Right cardiac atrium (tissue), 5 donors: ENCODE measurements around the gene TAS2R19. TPM values are rescaled to one million over a fixed set of nuclear protein-coding genes. Genes with fewer than 3 reads are reported as not detected.
A peak's percentile ranks its signal among the peaks of the same experiment; 100 is the strongest.
"Not testable (repeated sequence)": the region's sequence is repeated elsewhere in the genome, so short reads cannot be mapped to it uniquely, and the experiment has no call there.

ENCODE experiments used
- ATAC-seq, 2 donors: fragments of 200-7000 bp; cut with Tn5 transposase; one replicate each; pipeline versions ENCODE4 v1.8.0 to v1.9.1; 2020; ENCODE audit warnings: moderate library complexity in 2 of 2, mild to moderate bottlenecking in 1 of 2
- DNase-seq, 3 donors: peaks; one replicate each; pipeline ENCODE4 v3.0.0-alpha.2; 2020
- H3K27ac ChIP-seq: one replicate; pipeline ENCODE4 v1.5.1; 2013; ENCODE audit warnings: mild to moderate bottlenecking, low read length, control low read depth, moderate library complexity
- H3K27me3 ChIP-seq: one replicate; pipeline ENCODE4 v1.6.1; 2013; ENCODE audit not compliant: control insufficient read depth, insufficient read depth
- H3K4me1 ChIP-seq: one replicate; pipeline ENCODE4 v1.6.1; 2013; ENCODE audit warnings: low read length; ENCODE audit not compliant: control insufficient read depth, insufficient read depth
- H3K4me3 ChIP-seq: one replicate; pipeline ENCODE4 v1.5.1; 2013; ENCODE audit warnings: low read length, control low read depth
- H3K9me3 ChIP-seq: one replicate; pipeline ENCODE4 v1.6.1; 2013; ENCODE audit warnings: low read length; ENCODE audit not compliant: control insufficient read depth
- WGBS: extraction: QIAGEN DNeasy Blood & Tissue Kit; methylation state at CpG from one replicate; pipeline ENCODE4 v1.1.7; 2013; 5-methylcytosine and 5-hydroxymethylcytosine counted together
- intact Hi-C, 4 donors: fragments of 100-400 bp; cut with DNase I; formaldehyde crosslinking; loops; one replicate each; pipeline versions ENCODE4 v1.11.0 to v1.14.0; 2022 to 2023
- polyA plus RNA-seq: library from polyadenylated mRNA; stranded (reverse); fragments of 200-250 nt; gene quantifications from one replicate; pipeline ENCODE4 v1.2.3, GENCODE V29; 2013
- total RNA-seq, 4 donors: library from RNA; stranded (reverse); fragmentation: NEBNext Ultra II Directional; extraction: Animal tissue kit (Norgen Biotek cat#: 25700); gene quantifications; one replicate each; pipeline ENCODE4 v1.2.1, GENCODE V29; 2021
- donor health status: healthy with polysubstance abuse.
- donor health status: DM: no; HTN: yes; CAD: no.
- donor health status: DM: no; HTN: no; CAD: no.
- donor health status: DM: no; HTN: yes; CAD: no; lungs with severe emphysema.
- donor health status: DM: yes; HTN: yes; CAD: no.

The TAS2R19 gene
- total and polyA plus RNA-seq, 5 donors: 0.57 to 2.9 (median 0.85) TPM

DNA sequence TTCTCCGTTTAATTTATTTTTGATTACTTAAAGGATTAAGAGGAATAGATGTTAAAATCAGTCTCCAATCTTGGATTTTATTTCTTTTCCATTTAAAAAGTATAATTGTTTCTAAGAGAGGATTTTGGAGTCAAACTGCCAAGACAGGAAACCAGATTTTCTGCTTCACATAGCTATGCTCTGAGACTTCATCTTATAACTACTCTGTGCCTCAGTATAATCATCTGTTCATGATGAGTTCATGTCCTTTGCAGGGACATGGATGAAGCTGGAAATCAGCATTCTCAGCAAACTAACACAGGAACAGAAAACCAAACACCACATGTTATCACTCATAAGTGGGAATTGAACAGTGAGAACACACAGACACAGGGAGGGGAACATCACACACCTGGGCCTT lies 17.7 kb upstream of the TAS2R19 start:
- WGBS: 88% methylated on average over 1 of the region's 1 CpG
- Histone ChIP-seq H3K4me1 (no peaks in the 10 kb centered on the region), H3K4me3 (no peak overlapping the region), H3K27ac (no peak overlapping the region), H3K27me3 (no peaks in the 10 kb centered on the region), H3K9me3 (no peaks in the 10 kb centered on the region)
- intact Hi-C loops: no loop called here
- DNase-seq (no peak), ATAC-seq (no peak)

DNA sequence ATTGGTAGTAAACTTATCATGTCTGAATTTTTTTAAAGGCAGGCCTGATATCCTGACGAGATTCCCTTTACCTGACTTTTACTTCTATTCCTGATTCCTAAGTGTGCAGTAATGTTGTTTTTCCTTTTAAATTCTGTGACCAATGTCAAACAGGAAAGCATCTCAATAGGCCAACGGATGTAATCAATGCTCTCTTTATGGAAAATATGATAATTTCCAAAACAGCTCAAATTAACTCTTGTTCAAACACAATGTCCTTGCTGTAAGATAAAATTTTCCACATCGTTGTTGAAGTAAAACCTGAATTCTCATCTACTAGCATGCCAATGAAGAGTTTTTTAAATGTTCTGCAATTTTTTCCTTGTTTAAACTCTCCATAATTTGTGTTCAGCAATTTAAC lies 16.8 kb upstream of the TAS2R19 start:
- DNase-seq (no peak), ATAC-seq (no peak)
- intact Hi-C loops: loop anchor here in 1 of 4 donors (2.0 kb wide), 1 partner anchor 28 kb away; no protein-coding TSS in a partner anchor
- Histone ChIP-seq H3K4me1 (no peaks in the 10 kb centered on the region), H3K4me3 (no peak overlapping the region), H3K27me3 (no peaks in the 10 kb centered on the region), H3K9me3 (no peaks in the 10 kb centered on the region), H3K27ac (no peak overlapping the region)
- 68% methylated on average over 3 of the region's 3 CpGs for WGBS

DNA sequence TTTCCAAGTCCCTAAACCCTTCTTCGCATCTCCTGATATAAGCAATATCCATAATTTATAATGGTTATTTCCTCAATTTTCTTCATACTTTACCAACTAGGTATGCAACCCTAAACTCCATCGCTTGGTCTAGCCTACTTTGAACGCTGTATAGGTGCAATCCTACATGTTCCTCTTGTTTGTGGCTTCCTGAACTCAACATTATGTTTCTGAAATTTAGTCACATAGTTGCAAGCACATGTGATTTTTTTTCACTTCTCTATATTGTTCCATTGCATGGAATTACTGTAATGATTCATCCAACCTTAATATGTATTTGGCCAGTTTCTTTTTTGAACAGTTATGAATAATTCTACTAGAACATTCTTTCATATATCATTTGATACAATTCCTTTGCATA lies 11.5 kb upstream of the TAS2R19 start:
- DNase-seq, H3K4me1 ChIP-seq, H3K27me3 ChIP-seq, H3K27ac ChIP-seq, H3K9me3 ChIP-seq, ATAC-seq, H3K4me3 ChIP-seq, intact Hi-C loops: not testable (repeated sequence)
- no CpG with 5 or more reads among the region's 3 CpGs for WGBS

DNA sequence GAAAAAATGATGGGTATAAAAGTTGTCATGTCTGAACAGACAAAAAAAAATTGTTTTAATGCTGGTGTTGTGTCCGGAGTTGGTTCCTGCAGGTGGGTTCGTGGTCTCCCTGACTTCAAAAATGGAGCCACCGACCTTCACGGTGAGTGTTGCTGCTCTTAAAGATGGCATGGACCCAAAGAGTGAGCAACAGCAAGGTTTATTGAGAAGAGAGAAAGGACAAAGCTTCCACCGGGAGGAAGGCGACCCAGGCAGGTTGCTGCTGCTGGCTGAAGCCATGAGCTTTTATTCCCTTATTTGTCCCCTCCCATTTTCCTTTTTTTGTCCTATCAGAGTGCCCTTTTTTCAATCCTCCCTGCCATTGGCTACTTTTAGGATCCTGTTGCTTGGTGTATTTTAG lies 8.9 kb upstream of the TAS2R19 start, which contains the start of gene TAS2R31:
TSS of gene TAS2R31 (minus strand) at position 101 of the 400 bp plus-strand sequence. CDS start at position 29, 72 bp downstream.
- 97% methylated on average over 6 of the region's 6 CpGs for WGBS
- no peak within 1 kb of the TSS for H3K4me3 ChIP-seq
- ATAC-seq: no peak
- intact Hi-C loops: no loop called here
- peaks cover 2% of the 10 kb centered on the region for H3K4me1 ChIP-seq
- H3K27me3 ChIP-seq: no peaks in the 10 kb centered on the region
- no peaks in the 10 kb centered on the region for H3K9me3 ChIP-seq
- no peak within 1 kb of the TSS for H3K27ac ChIP-seq
- DNase-seq: no peak

DNA sequence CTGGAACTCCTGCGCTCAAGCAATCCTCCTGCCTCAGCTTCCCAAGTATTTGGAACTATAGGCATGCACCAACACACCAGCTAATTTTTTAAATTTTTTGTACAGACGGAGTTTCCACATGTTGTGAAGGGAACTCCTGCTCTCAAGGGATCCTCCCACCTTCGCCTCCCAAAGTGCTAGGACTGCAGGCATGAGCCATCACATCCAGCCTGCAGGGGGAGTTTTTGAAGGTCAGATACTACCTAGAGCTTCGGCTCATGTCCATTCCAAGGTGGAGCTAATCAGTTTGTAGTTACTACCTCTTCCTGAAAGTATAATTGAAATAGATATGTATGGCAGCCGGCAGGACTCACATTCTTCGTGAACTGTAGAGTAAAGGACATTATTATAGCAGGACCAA lies 3.7 kb upstream of the TAS2R19 start:
- no peak for ATAC-seq
- Histone ChIP-seq H3K27ac (no peak overlapping the region), H3K4me1 (peaks cover 2% of the 10 kb centered on the region), H3K27me3 (no peaks in the 10 kb centered on the region), H3K9me3 (no peaks in the 10 kb centered on the region), H3K4me3 (no peak overlapping the region)
- 93% methylated on average over 6 of the region's 6 CpGs for WGBS
- no peak for DNase-seq
- intact Hi-C loops: no loop called here

DNA sequence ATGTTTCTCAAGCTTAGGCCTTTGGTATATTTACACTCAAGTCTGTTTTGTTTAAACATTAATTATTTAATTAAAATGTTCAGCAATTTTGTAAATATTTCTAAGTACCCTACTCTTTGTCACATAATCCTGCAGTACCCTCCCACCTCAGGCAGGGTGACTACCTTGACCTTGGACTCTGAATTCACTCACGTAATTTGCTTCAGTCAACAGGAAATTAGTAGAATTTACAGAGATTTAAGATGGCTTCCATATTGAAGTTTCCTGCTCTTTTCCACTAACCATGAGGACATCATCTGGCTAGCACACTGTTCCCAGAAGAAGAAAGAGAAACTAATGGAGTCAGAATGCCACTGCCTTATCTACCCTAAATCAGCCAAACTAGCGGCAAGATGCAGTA lies 967 bp upstream of the TAS2R19 start:
- no peak overlapping the region for H3K4me3 ChIP-seq
- WGBS: 87% methylated on average over 2 of the region's 2 CpGs

DNA sequence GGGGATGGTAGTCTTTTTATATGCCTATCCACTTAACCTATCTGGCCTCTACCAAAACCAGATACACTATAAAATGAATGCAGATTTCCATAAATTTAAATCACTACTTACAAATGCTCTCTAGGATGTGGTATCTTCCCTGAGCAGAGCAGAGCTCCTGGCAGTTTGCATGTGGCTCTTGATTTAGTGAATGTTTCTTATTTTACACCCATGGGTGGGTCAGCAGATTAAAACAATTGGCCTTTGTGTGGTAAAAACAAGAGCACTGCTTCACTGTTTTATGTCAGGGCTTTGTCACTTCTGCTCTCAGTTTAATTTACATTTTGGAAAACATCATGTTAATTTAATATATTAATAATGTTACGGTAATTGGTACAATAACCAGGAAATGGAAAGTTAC lies 5.5 kb downstream of the TAS2R19 start:
- Histone ChIP-seq H3K27me3 (no peaks in the 10 kb centered on the region), H3K9me3 (no peaks in the 10 kb centered on the region), H3K27ac (no peak overlapping the region), H3K4me1 (no peaks in the 10 kb centered on the region), H3K4me3 (no peak overlapping the region)
- intact Hi-C loops: loop anchor here in 2 of 4 donors (5.0 to 10.0 kb wide), 2 partner anchors 55 to 58 kb away; no protein-coding TSS in a partner anchor
- DNase-seq: no peak
- ATAC-seq: no peak
- WGBS: 88% methylated on average over 1 of the region's 1 CpG

More for the DNA sequence above, 967 bp upstream of the TAS2R19 start:
- peaks cover 2% of the 10 kb centered on the region for H3K4me1 ChIP-seq
- no peaks in the 10 kb centered on the region for H3K9me3 ChIP-seq
- H3K27me3 ChIP-seq: no peaks in the 10 kb centered on the region
- ATAC-seq (no peak), DNase-seq (no peak)
- intact Hi-C loops: no loop called here
- H3K27ac ChIP-seq: no peak overlapping the region

DNA sequence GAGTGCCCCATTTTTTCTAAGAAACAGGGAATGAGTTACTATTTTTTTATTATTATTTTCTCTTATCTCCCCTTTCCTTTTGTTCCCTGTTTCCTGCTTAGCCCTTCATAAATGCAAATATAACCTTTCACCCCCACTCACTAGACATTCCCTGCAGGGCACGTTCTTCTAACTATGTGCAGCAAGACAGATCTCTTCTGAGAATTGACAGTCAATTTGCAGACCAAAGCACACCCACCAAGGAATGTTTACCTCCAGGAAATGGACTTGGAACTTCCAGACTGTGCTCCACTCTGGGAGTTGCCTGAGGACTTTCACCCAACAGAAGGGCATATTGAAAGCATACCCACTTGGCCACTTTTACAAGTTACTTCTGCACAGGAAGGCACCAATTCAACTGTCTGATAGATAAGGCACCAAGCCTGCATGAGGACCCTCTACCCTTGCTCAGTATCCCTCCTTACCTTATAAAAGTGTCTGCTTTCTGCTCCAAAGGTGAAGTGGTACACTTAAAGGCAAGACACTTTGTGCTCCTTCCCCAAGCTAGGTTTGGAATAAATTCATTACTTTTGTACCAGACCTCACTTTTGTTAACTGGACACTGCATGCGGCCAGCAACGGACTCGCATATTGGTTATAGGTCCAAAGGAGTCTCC lies 6.5 kb downstream of the TAS2R19 start:
- no peak overlapping the region for H3K4me3 ChIP-seq
- DNase-seq (no peak), ATAC-seq (peak in 1 of 2 donors; percentile 14)
- H3K9me3 ChIP-seq: no peaks in the 10 kb centered on the region
- WGBS: 85% methylated on average over 4 of the region's 4 CpGs
- no peak overlapping the region for H3K27ac ChIP-seq
- intact Hi-C loops: loop anchor here in 2 of 4 donors (5.0 to 10.0 kb wide), 2 partner anchors 56 to 59 kb away; no protein-coding TSS in a partner anchor
- no peaks in the 10 kb centered on the region for H3K4me1 ChIP-seq
- no peaks in the 10 kb centered on the region for H3K27me3 ChIP-seq

DNA sequence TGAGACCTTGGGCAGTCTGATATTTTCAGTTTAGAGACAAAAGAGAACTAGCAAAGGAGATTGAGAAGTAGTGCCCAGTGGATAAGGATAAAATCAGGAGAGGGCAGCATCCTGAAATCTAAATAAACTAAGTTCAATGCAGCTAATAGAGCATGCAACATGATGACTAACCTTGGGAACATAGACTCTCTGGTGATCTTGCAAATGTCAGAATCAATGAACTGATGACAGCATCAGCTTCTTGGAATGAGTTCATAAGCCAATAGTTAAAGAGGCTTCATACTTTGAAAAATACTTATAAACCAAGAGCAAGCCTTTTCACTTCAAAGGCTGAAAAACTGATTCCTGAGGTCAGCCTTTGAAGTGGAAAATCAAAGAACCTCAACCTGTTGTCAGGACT lies 8.2 kb downstream of the TAS2R19 start:
- DNase-seq (no peak), ATAC-seq (no peak)
- no peaks in the 10 kb centered on the region for H3K9me3 ChIP-seq
- no peaks in the 10 kb centered on the region for H3K27me3 ChIP-seq
- intact Hi-C loops: loop anchor here in 1 of 4 donors (10.0 kb wide), 1 partner anchor 61 kb away; no protein-coding TSS in a partner anchor
- H3K27ac ChIP-seq: no peak overlapping the region
- H3K4me3 ChIP-seq: no peak overlapping the region
- H3K4me1 ChIP-seq: no peaks in the 10 kb centered on the region

DNA sequence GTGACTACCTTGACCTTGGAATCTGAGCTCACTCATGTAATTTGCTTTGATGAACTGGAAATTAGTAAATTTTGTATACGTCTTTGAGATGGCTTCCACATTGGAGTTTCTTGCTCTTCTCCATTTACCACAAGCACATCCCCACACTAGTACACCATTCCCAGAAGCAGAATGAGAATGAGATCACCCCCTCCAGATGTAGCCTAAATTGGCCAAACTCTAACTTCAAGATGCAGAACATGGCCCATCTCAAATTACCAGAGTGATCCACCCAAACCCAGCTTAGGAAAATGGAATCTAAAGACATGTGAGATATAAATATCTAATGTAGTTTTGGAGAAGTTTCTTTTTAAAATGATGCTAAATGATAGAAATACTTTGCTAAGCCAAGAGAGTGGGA lies 14.8 kb downstream of the TAS2R19 start:
- intact Hi-C loops: no loop called here
- Histone ChIP-seq H3K4me3 (no peak overlapping the region), H3K27me3 (no peaks in the 10 kb centered on the region), H3K4me1 (no peaks in the 10 kb centered on the region), H3K9me3 (no peaks in the 10 kb centered on the region), H3K27ac (no peak overlapping the region)
- WGBS: 98% methylated on average over 1 of the region's 1 CpG
- no peak for ATAC-seq
- DNase-seq: no peak

DNA sequence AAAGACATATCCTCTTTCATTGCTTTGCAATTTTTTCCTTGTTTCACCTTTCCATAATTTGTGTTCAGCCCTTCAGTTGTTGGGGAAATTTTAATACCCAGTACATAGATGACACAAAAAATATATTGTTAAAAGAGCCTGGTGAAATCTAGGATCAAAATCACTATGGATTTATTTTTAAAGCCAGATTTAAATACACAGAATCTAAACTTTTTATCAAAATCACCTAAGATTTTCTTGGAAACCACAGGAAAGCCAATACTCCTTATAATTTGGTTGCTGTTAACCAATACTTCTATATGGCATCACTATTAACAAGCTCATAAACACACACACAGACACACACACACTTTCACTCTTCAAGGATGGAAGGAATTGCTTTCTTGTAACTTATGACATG lies 24.2 kb downstream of the TAS2R19 start, which contains the start of gene TAS2R20:
TSS of gene TAS2R20 (minus strand) at position 101 of the 400 bp plus-strand sequence. CDS start 429 bp downstream, outside the sequence.
- peaks cover 5% of the 10 kb centered on the region for H3K4me1 ChIP-seq
- no peaks in the 10 kb centered on the region for H3K9me3 ChIP-seq
- H3K27me3 ChIP-seq: no peaks in the 10 kb centered on the region
- intact Hi-C loops: no loop called here
- DNase-seq: no peak
- H3K27ac ChIP-seq: no peak within 1 kb of the TSS
- no peak within 1 kb of the TSS for H3K4me3 ChIP-seq
- no peak for ATAC-seq
